SK-N-SH (cell line): Measurements from ENCODE around the gene ZDHHC18. TPM values are rescaled to one million over a fixed set of nuclear protein-coding genes. Genes with fewer than 3 reads are reported as not detected.

ENCODE experiments used
- CTCF ChIA-PET: fragments of 300-600, 350-600 bp; formaldehyde crosslinking; extraction: SDS; loops from one replicate; lab custom pipeline; 2021; lab: Yijun Ruan, JAX
- POLR2A ChIA-PET: fragments of 350-600 bp; sonication (Branson Sonifier 250); formaldehyde crosslinking; extraction: SDS; loops from one replicate; lab custom pipeline; 2020; ENCODE audit warnings: antibody characterized with exemption, inconsistent platforms; lab: Yijun Ruan, JAX
- DNase-seq: peaks from one replicate; pipeline ENCODE4 v3.0.0; 2012
- H2AFZ ChIP-seq: fragments of 200-600 bp; sonication (generic); 2 replicates; pipeline ENCODE4 v1.8.1; 2016; ENCODE audit warnings: antibody characterized with exemption, mild to moderate bottlenecking, low read depth
- H3F3A ChIP-seq: fragments of 200-600 bp; sonication (generic); replicated peaks from 2 replicates; pipeline ENCODE3; 2016; ENCODE audit warnings: antibody characterized with exemption, mild to moderate bottlenecking; ENCODE audit not compliant: insufficient read depth
- H3K27ac ChIP-seq, 2 experiments: fragments of 200-500 bp in 1 of 2; fragments of 200-600 bp in 1 of 2; sonication (Bioruptor generic) in 1 of 2; sonication (generic), shearing (Covaris generic) in 1 of 2; 2 replicates each; pipeline versions ENCODE4 v1.5.1 to v1.6.1; 2014 to 2016; ENCODE audit warnings: low read depth in 2 of 2, inconsistent platforms in 1 of 2, low read length in 1 of 2, mild to moderate bottlenecking in 1 of 2, mixed read lengths in 1 of 2
- H3K27me3 ChIP-seq: fragments of 200-600 bp; sonication (generic), shearing (Covaris generic); 2 replicates; pipeline ENCODE4 v1.6.1; 2016; ENCODE audit warnings: mixed run types; ENCODE audit not compliant: insufficient read depth
- H3K36me3 ChIP-seq, 2 experiments: fragments of 200-500 bp in 1 of 2; fragments of 200-600 bp in 1 of 2; sonication (Bioruptor generic) in 1 of 2; sonication (generic) in 1 of 2; replicated peaks in 1 of 2; 2 replicates each; pipeline versions ENCODE3 to v1.5.1; 2014 to 2016; ENCODE audit warnings: low read length in 1 of 2, mild to moderate bottlenecking in 1 of 2; ENCODE audit not compliant: insufficient read depth in 2 of 2, control insufficient read depth in 1 of 2
- H3K4me1 ChIP-seq, 2 experiments: fragments of 200-500 bp in 1 of 2; fragments of 200-600 bp in 1 of 2; sonication (Bioruptor generic) in 1 of 2; sonication (generic), shearing (Covaris generic) in 1 of 2; 2 replicates each; pipeline versions ENCODE4 v1.5.1 to v1.6.1; 2014 to 2016; ENCODE audit warnings: low read depth in 1 of 2, low read length in 1 of 2, mixed run types in 1 of 2; ENCODE audit not compliant: insufficient read depth in 2 of 2, control insufficient read depth in 1 of 2
- H3K4me2 ChIP-seq: fragments of 200-600 bp; sonication (generic), shearing (Covaris generic); 2 replicates; pipeline ENCODE4 v1.6.1; 2017; ENCODE audit warnings: mixed run types
- H3K4me3 ChIP-seq, 2 experiments: fragments of 200-500 bp in 1 of 2; fragments of 200-600 bp in 1 of 2; sonication (Bioruptor generic) in 1 of 2; sonication (generic), shearing (Covaris generic) in 1 of 2; 2 replicates each; pipeline versions ENCODE4 v1.5.1 to v1.8.1; 2014 to 2016; ENCODE audit warnings: low read depth in 2 of 2, inconsistent platforms in 1 of 2, low read length in 1 of 2, mild to moderate bottlenecking in 1 of 2, mixed read lengths in 1 of 2, moderate library complexity in 1 of 2
- H3K79me2 ChIP-seq: fragments of 200-600 bp; sonication (generic); 2 replicates; pipeline ENCODE4 v1.8.1; 2017; ENCODE audit warnings: mild to moderate bottlenecking; ENCODE audit not compliant: insufficient read depth
- H3K9ac ChIP-seq: fragments of 200-600 bp; sonication (generic); 2 replicates; pipeline ENCODE4 v1.6.1; 2017; ENCODE audit warnings: mixed run types
- H3K9me2 ChIP-seq: fragments of 200-600 bp; sonication (generic); 2 replicates; pipeline ENCODE4 v1.6.1; 2017; ENCODE audit warnings: mixed run types
- H3K9me3 ChIP-seq: fragments of 200-600 bp; sonication (generic); 2 replicates; pipeline ENCODE4 v1.6.1; 2017; ENCODE audit warnings: mixed run types, mild to moderate bottlenecking, moderate library complexity
- H4K20me1 ChIP-seq: fragments of 200-600 bp; sonication (generic); 2 replicates; pipeline ENCODE4 v1.6.1; 2017; ENCODE audit warnings: mild to moderate bottlenecking, mixed run types; ENCODE audit not compliant: insufficient read depth
- CHD2 ChIP-seq: fragments of 150-350 bp; IDR thresholded peaks from 2 replicates; pipeline ENCODE4 v1.6.1; 2018; ENCODE audit warnings: low read length; ENCODE audit not compliant: partially characterized antibody
- ELF1 ChIP-seq: IDR thresholded peaks from 2 replicates; pipeline ENCODE4 v1.4.0; 2012
- EZH2phosphoT487 ChIP-seq: fragments of 200-600 bp; sonication (generic); IDR thresholded peaks from 2 replicates; pipeline ENCODE4 v1.6.1; 2017; ENCODE audit warnings: low read depth, mixed run types, mild to moderate bottlenecking, antibody characterized with exemption, moderate library complexity, borderline replicate concordance
- FOXJ3 ChIP-seq: sonication (generic); formaldehyde crosslinking; IDR thresholded peaks from 2 replicates; pipeline ENCODE4 v1.5.1; 2020; ENCODE audit warnings: mild to moderate bottlenecking, missing genetic modification reagents
- FOXM1 ChIP-seq: IDR thresholded peaks from 2 replicates; pipeline ENCODE4 v1.4.0; 2012; ENCODE audit warnings: low read depth, mild to moderate bottlenecking
- GABPA ChIP-seq: IDR thresholded peaks from 2 replicates; pipeline ENCODE4 v1.4.0; 2012; ENCODE audit warnings: low read depth, mild to moderate bottlenecking
- GATA2 ChIP-seq: sonication (generic); formaldehyde crosslinking; IDR thresholded peaks from 2 replicates; pipeline ENCODE4 v1.5.0; 2020; ENCODE audit warnings: mild to moderate bottlenecking, missing genetic modification reagents
- JUND ChIP-seq: IDR thresholded peaks from 2 replicates; pipeline ENCODE4 v1.4.0; 2012
- MXI1 ChIP-seq: IDR thresholded peaks from 2 replicates; pipeline ENCODE4 v1.6.1; 2012; ENCODE audit warnings: mild to moderate bottlenecking, low read depth, low read length, improper control_type of control experiment
- NFIC ChIP-seq: IDR thresholded peaks from 2 replicates; pipeline ENCODE4 v1.4.0; 2012; ENCODE audit warnings: borderline replicate concordance
- NRF1 ChIP-seq: IDR thresholded peaks from 2 replicates; pipeline ENCODE4 v1.6.1; 2012; ENCODE audit warnings: low read depth, mild to moderate bottlenecking, low read length
- POLR2AphosphoS5 ChIP-seq: IDR thresholded peaks from 2 replicates; pipeline ENCODE4 v1.6.1; 2012; ENCODE audit warnings: low read depth, low read length
- RAD21 ChIP-seq: IDR thresholded peaks from 2 replicates; pipeline ENCODE4 v1.6.1; 2012; ENCODE audit warnings: mild to moderate bottlenecking, low read length
- RCOR1 ChIP-seq: fragments of 150-350 bp; IDR thresholded peaks from 2 replicates; pipeline ENCODE4 v1.6.1; 2017; ENCODE audit warnings: antibody characterized with exemption, low read length
- SMC3 ChIP-seq: IDR thresholded peaks from 2 replicates; pipeline ENCODE4 v1.6.1; 2012; ENCODE audit warnings: low read depth, low read length, improper control_type of control experiment
- TAF1 ChIP-seq: IDR thresholded peaks from 2 replicates; pipeline ENCODE4 v1.6.1; 2012; ENCODE audit warnings: low read depth, mild to moderate bottlenecking, low read length, moderate library complexity, borderline replicate concordance
- TEAD4 ChIP-seq: IDR thresholded peaks from 2 replicates; pipeline ENCODE4 v1.4.0; 2012; ENCODE audit warnings: mild to moderate bottlenecking, borderline replicate concordance; ENCODE audit not compliant: insufficient read depth
- YY1 ChIP-seq: IDR thresholded peaks from 2 replicates; pipeline ENCODE4 v1.4.0; 2012; ENCODE audit warnings: low read depth, mild to moderate bottlenecking
- ZBTB33 ChIP-seq: IDR thresholded peaks from 2 replicates; pipeline ENCODE4 v1.4.0; 2012; ENCODE audit warnings: low read depth, borderline replicate concordance
- WGBS: methylation state at CpG from one replicate; pipeline ENCODE4 v1.1.6; 2017; ENCODE audit warnings: low lambda C conversion rate; 5-methylcytosine and 5-hydroxymethylcytosine counted together
- polyA plus RNA-seq, 3 experiments: library from polyadenylated mRNA; depleted of rRNA; stranded (reverse); fragments of >200 nt; gene quantifications; 2 replicates each; pipeline ENCODE4 v1.2.3, GENCODE V29; 2012
- TF ChIP-seq, protein P1 (sequence below): IDR thresholded peaks from 2 replicates; pipeline ENCODE4 v1.4.0; 2012; ENCODE audit warnings: low read depth, borderline replicate concordance
- TF ChIP-seq, protein P2 (sequence below): IDR thresholded peaks from 2 replicates; pipeline ENCODE4 v1.6.1; 2012; ENCODE audit warnings: mild to moderate bottlenecking, low read depth, low read length, moderate library complexity
- TF ChIP-seq, protein P3 (sequence below): fragments of 150-350 bp; IDR thresholded peaks from 2 replicates; pipeline ENCODE4 v1.6.1; 2017; ENCODE audit warnings: antibody characterized with exemption, low read length, low read depth, borderline replicate concordance
- TF ChIP-seq, protein P4 (sequence below): IDR thresholded peaks from 2 replicates; pipeline ENCODE4 v1.4.0; 2012; ENCODE audit warnings: low read depth
- TF ChIP-seq, protein P5 (sequence below): IDR thresholded peaks from 2 replicates; pipeline ENCODE4; 2012

ZDHHC18 gene
- polyA plus RNA-seq, 1 of the 3 experiments (the other 2 are of a cell fraction), result 33.0 TPM

DNA sequence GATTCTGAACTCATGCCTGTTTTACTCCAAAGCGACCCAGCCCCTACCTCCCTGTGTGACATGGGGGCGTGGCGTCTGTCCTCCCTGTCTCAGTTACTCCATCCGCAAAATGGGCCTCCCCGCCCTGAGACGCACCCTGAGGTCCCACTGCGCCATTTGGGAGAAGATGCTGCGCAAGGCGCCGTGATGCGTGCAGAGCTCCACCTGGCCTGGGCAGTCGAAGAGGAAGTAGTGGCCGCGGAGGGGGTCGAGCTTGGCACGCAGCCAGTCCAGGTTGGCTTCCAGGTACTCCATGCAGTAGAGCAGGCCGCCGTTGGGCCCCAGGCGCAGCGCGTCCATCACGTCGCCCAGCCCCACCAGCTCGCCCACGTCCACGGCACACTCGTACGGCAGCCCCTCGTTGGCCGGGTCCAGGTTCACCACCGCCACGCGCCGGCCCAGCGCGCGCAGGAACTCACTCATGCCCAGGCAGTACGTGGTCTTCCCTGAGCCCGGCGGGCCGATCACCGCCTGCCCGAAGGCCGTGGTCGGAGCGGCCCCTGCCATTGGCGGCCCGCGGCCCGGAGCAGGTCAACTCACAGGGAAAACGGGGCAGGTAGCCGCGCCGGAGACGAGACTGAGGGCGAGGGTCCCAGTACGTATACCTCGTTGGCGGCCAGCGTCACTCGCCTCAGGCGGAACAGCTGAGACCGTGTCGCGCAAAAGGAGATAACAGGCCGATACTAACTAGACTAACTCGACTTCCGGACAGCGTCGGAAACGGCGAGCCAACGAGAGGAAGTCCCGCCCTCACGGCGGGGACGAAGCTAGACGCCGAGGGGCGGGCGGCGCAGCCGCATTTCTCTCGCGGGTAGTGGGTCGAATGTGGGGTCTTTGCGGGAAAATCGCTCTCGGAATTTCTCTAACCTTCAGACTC lies 63.3 kb downstream of the ZDHHC18 start, which contains the start of gene GPN2:
Gene GPN2, minus strand, starts transcription at position 733 of the 916 bp plus-strand sequence. Its CDS starts 187 bp downstream, at position 546.
- Histone ChIP-seq H2AFZ (peak within 1 kb of the TSS; percentile 95; the same call in 1 of the 2 replicates), H3K27me3 (no peaks in the 10 kb centered on the region), H3K79me2 (peaks cover 40% of the 10 kb centered on the region), H3K9me3 (no peaks in the 10 kb centered on the region), H3K9me2 (no peaks in the 10 kb centered on the region), H3K36me3 (peaks cover 44 to 48% of the 10 kb centered on the region in 2 experiments), H4K20me1 (no peaks in the 10 kb centered on the region; the same call in 1 of the 2 replicates), H3K4me1 (peaks cover 0 to 16% of the 10 kb centered on the region in 2 experiments; a peak in 2 of 4 replicates), H3K27ac (peak within 1 kb of the TSS; percentile 84 to 88), H3F3A (peaks cover 13% of the 10 kb centered on the region), H3K4me3 (peak within 1 kb of the TSS; percentile 87 to 95), H3K9ac (peak within 1 kb of the TSS; percentile 91), H3K4me2 (peak within 1 kb of the TSS; percentile 97)
- CTCF ChIA-PET, result interaction anchor here (0.8 to 2.0 kb wide), 5 partner anchors 11 to 288 kb away, joined by 3 to 9 read pairs (median 3); partner anchors contain the start of genes GPATCH3 and NUDC
- 2% methylated on average over 17 of the region's 89 CpGs for WGBS
- peak; percentile 93 for DNase-seq
- POLR2A ChIA-PET, result interaction anchor here (0.9 to 1.9 kb wide), 7 partner anchors 10 to 458 kb away, joined by 3 to 17 read pairs (median 4); partner anchors contain the start of genes DHDDS, GPATCH3 and NUDC
- peak; percentile 77 for TF ChIP-seq ELF1
- TF ChIP-seq EZH2phosphoT487, result no peak
- no peak for TF ChIP-seq SMC3
- no peak for TF ChIP-seq YY1
- TF ChIP-seq GABPA, result peak; percentile 93
- TF ChIP-seq FOXM1, result no peak
- TF ChIP-seq, protein P1, sequence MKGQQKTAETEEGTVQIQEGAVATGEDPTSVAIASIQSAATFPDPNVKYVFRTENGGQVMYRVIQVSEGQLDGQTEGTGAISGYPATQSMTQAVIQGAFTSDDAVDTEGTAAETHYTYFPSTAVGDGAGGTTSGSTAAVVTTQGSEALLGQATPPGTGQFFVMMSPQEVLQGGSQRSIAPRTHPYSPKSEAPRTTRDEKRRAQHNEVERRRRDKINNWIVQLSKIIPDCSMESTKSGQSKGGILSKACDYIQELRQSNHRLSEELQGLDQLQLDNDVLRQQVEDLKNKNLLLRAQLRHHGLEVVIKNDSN, result no peak
- TF ChIP-seq, protein P2, sequence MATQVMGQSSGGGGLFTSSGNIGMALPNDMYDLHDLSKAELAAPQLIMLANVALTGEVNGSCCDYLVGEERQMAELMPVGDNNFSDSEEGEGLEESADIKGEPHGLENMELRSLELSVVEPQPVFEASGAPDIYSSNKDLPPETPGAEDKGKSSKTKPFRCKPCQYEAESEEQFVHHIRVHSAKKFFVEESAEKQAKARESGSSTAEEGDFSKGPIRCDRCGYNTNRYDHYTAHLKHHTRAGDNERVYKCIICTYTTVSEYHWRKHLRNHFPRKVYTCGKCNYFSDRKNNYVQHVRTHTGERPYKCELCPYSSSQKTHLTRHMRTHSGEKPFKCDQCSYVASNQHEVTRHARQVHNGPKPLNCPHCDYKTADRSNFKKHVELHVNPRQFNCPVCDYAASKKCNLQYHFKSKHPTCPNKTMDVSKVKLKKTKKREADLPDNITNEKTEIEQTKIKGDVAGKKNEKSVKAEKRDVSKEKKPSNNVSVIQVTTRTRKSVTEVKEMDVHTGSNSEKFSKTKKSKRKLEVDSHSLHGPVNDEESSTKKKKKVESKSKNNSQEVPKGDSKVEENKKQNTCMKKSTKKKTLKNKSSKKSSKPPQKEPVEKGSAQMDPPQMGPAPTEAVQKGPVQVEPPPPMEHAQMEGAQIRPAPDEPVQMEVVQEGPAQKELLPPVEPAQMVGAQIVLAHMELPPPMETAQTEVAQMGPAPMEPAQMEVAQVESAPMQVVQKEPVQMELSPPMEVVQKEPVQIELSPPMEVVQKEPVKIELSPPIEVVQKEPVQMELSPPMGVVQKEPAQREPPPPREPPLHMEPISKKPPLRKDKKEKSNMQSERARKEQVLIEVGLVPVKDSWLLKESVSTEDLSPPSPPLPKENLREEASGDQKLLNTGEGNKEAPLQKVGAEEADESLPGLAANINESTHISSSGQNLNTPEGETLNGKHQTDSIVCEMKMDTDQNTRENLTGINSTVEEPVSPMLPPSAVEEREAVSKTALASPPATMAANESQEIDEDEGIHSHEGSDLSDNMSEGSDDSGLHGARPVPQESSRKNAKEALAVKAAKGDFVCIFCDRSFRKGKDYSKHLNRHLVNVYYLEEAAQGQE, result no peak
- peak; percentile 79 for TF ChIP-seq CHD2
- TF ChIP-seq, protein P3, sequence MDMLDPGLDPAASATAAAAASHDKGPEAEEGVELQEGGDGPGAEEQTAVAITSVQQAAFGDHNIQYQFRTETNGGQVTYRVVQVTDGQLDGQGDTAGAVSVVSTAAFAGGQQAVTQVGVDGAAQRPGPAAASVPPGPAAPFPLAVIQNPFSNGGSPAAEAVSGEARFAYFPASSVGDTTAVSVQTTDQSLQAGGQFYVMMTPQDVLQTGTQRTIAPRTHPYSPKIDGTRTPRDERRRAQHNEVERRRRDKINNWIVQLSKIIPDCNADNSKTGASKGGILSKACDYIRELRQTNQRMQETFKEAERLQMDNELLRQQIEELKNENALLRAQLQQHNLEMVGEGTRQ, result no peak
- TF ChIP-seq RAD21, result no peak
- TF ChIP-seq, protein P4, sequence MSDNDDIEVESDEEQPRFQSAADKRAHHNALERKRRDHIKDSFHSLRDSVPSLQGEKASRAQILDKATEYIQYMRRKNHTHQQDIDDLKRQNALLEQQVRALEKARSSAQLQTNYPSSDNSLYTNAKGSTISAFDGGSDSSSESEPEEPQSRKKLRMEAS, result peak; percentile 55; the same call in 1 of the 2 replicates
- TF ChIP-seq TAF1, result peak; percentile 80
- TF ChIP-seq TEAD4, result no peak
- peak; percentile 65; the same call in 1 of the 2 replicates for TF ChIP-seq ZBTB33
- TF ChIP-seq POLR2AphosphoS5, result peak; percentile 95
- TF ChIP-seq MXI1, result peak; percentile 68
- TF ChIP-seq, protein P5, sequence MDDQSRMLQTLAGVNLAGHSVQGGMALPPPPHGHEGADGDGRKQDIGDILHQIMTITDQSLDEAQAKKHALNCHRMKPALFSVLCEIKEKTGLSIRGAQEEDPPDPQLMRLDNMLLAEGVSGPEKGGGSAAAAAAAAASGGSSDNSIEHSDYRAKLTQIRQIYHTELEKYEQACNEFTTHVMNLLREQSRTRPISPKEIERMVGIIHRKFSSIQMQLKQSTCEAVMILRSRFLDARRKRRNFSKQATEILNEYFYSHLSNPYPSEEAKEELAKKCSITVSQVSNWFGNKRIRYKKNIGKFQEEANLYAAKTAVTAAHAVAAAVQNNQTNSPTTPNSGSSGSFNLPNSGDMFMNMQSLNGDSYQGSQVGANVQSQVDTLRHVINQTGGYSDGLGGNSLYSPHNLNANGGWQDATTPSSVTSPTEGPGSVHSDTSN, result peak; percentile 41; the same call in 1 of the 2 replicates
- no peak for TF ChIP-seq FOXJ3
- no peak for TF ChIP-seq NFIC
- TF ChIP-seq JUND, result no peak
- peak; percentile 86 for TF ChIP-seq GATA2 (CRISPR knock-in tag)
- peak; percentile 62 for TF ChIP-seq NRF1
- no peak for TF ChIP-seq RCOR1
